Karpas-422 (cell line): ENCODE measurements around the gene TMEM95. TPM values are rescaled to one million over a fixed set of nuclear protein-coding genes. Genes with fewer than 3 reads are reported as not detected.

Experiments used
- DNase-seq: peaks from one replicate; pipeline ENCODE4 v3.0.0-alpha.2; 2015
- H2AFZ ChIP-seq: fragments of 200-600 bp; sonication (generic); 2 replicates; pipeline ENCODE4 v1.6.1; 2014; ENCODE audit warnings: antibody characterized with exemption, low read length, mixed read lengths
- H3K27ac ChIP-seq: fragments of 200-600 bp; sonication (generic); 2 replicates; pipeline ENCODE4 v1.5.1; 2014; ENCODE audit warnings: mild to moderate bottlenecking, low read length, moderate library complexity
- H3K27me3 ChIP-seq: fragments of 200-600 bp; sonication (generic); 2 replicates; pipeline ENCODE4 v1.6.1; 2014; ENCODE audit warnings: low read length, mixed read lengths
- H3K36me3 ChIP-seq: fragments of 200-600 bp; sonication (generic); 2 replicates; pipeline ENCODE4 v1.6.1; 2014; ENCODE audit warnings: low read length, mixed read lengths; ENCODE audit not compliant: insufficient read depth
- H3K4me1 ChIP-seq: fragments of 200-600 bp; sonication (generic); 2 replicates; pipeline ENCODE4 v1.6.1; 2014; ENCODE audit warnings: mild to moderate bottlenecking, low read length, mixed read lengths
- H3K4me2 ChIP-seq: fragments of 200-600 bp; sonication (generic); 2 replicates; pipeline ENCODE4 v1.6.1; 2014; ENCODE audit warnings: low read length, low read depth, mild to moderate bottlenecking; ENCODE audit not compliant: poor library complexity, severe bottlenecking
- H3K4me3 ChIP-seq: fragments of 200-600 bp; sonication (generic); 2 replicates; pipeline ENCODE4 v1.5.1; 2014; ENCODE audit warnings: mild to moderate bottlenecking, antibody characterized with exemption, low read length, mixed read lengths
- H3K79me2 ChIP-seq: fragments of 200-600 bp; sonication (generic); 2 replicates; pipeline ENCODE4 v1.6.1; 2014; ENCODE audit warnings: mild to moderate bottlenecking, low read length, mixed read lengths
- H3K9ac ChIP-seq: fragments of 200-600 bp; sonication (generic); 2 replicates; pipeline ENCODE4 v1.6.0; 2014; ENCODE audit warnings: low read length
- H3K9me2 ChIP-seq: fragments of 200-600 bp; sonication (generic), shearing (Covaris generic); replicated peaks from 2 replicates; pipeline ENCODE4 v1.6.0; 2014; ENCODE audit warnings: mild to moderate bottlenecking, low read length, moderate library complexity; ENCODE audit not compliant: insufficient read depth
- H3K9me3 ChIP-seq: fragments of 300-700, 200-600 bp; sonication (generic); 2 replicates; pipeline ENCODE4 v1.6.1; 2014; ENCODE audit warnings: low read length, mixed read lengths
- H4K20me1 ChIP-seq: fragments of 200-600 bp; sonication (generic); 2 replicates; pipeline ENCODE4 v1.6.1; 2014; ENCODE audit warnings: mild to moderate bottlenecking, antibody characterized with exemption, low read length, low read depth; ENCODE audit not compliant: insufficient read depth
- total RNA-seq: library from RNA; depleted of rRNA; stranded (reverse); fragments of >200 nt; shearing (Covaris generic); gene quantifications from 2 replicates; pipeline ENCODE4 v1.2.3, GENCODE V29; 2014; ENCODE audit warnings: low replicate concordance

Gene TMEM95
- total RNA-seq, 1 experiment from 2014 or later, result not detected

- no peaks in the 10 kb centered on the region for H3K79me2 ChIP-seq
- no peak overlapping the region for H3K27ac ChIP-seq
- no peaks in the 10 kb centered on the region for H3K27me3 ChIP-seq
- DNase-seq, result no peak
- H3K9me3 ChIP-seq, result no peaks in the 10 kb centered on the region
- H3K9ac ChIP-seq, result no peak overlapping the region
- H2AFZ ChIP-seq, result no peak overlapping the region
- H3K4me1 ChIP-seq, result peaks cover 16% of the 10 kb centered on the region
- H3K4me3 ChIP-seq, result no peak overlapping the region
- H3K9me2 ChIP-seq, result no peaks in the 10 kb centered on the region
- no peak overlapping the region for H3K4me2 ChIP-seq
- H4K20me1 ChIP-seq, result no peaks in the 10 kb centered on the region
- H3K36me3 ChIP-seq, result no peaks in the 10 kb centered on the region
Measured at GRCh38 chr17:7346761-7347614, 8.0 kb upstream of the TMEM95 start.

DNA sequence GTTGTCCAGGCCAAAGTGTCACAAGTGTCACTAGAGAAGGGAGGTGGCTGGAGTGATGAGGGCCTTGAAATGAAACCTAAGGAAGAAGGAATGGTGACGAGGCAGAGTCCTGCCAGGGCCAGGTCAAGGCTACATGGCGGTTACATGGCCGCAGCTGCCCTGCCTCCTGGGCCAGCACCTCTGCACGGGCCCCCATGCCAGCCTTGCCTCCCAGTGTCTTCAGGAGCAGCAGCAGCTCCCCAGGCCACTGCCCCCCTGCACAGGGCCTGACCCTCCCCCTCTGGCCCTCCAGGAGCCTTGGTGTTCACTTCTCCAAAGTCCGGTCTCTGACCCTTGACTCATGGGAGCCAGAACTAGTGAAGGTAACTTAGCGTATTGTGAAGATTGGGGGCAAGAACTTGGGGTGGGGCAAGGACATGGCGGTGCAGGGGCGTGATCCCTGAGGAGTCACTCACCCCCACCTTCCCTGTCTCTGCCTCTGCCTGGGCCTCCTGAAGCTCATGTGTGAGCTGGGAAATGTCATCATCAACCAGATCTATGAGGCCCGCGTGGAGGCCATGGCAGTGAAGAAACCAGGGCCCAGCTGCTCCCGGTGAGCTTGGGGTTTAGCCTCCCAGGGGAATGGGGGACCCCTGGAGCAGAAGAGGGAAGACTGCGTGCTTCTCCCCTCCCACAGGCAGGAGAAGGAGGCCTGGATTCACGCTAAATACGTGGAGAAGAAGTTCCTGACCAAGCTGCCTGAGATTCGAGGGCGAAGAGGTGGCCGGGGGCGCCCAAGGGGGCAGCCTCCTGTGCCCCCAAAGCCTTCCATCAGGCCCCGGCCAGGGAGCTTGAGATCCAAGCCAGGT, 7.1 kb upstream of the TMEM95 start:
- peaks cover 24% of the 10 kb centered on the region for H3K4me1 ChIP-seq
- H3K9ac ChIP-seq, result no peak overlapping the region
- no peak for DNase-seq
- H3K9me2 ChIP-seq, result no peaks in the 10 kb centered on the region
- no peaks in the 10 kb centered on the region for H4K20me1 ChIP-seq
- no peak overlapping the region for H2AFZ ChIP-seq
- H3K79me2 ChIP-seq, result no peaks in the 10 kb centered on the region
- H3K27me3 ChIP-seq, result no peaks in the 10 kb centered on the region
- no peak overlapping the region for H3K4me3 ChIP-seq
- H3K36me3 ChIP-seq, result no peaks in the 10 kb centered on the region
- no peaks in the 10 kb centered on the region for H3K9me3 ChIP-seq
- H3K27ac ChIP-seq, result no peak overlapping the region
- no peak overlapping the region for H3K4me2 ChIP-seq

GRCh38 chr17:7348478-7349242, 6.3 kb upstream of the TMEM95 start:
- H3K4me1 ChIP-seq, result peaks cover 25% of the 10 kb centered on the region
- H3K9ac ChIP-seq, result no peak overlapping the region
- H2AFZ ChIP-seq, result no peak overlapping the region
- no peaks in the 10 kb centered on the region for H3K36me3 ChIP-seq
- H3K79me2 ChIP-seq, result no peaks in the 10 kb centered on the region
- no peaks in the 10 kb centered on the region for H3K9me3 ChIP-seq
- no peak overlapping the region for H3K27ac ChIP-seq
- no peak for DNase-seq
- no peak overlapping the region for H3K4me2 ChIP-seq
- no peak overlapping the region for H3K4me3 ChIP-seq
- no peaks in the 10 kb centered on the region for H3K9me2 ChIP-seq
- H3K27me3 ChIP-seq, result no peaks in the 10 kb centered on the region
- no peaks in the 10 kb centered on the region for H4K20me1 ChIP-seq

DNA sequence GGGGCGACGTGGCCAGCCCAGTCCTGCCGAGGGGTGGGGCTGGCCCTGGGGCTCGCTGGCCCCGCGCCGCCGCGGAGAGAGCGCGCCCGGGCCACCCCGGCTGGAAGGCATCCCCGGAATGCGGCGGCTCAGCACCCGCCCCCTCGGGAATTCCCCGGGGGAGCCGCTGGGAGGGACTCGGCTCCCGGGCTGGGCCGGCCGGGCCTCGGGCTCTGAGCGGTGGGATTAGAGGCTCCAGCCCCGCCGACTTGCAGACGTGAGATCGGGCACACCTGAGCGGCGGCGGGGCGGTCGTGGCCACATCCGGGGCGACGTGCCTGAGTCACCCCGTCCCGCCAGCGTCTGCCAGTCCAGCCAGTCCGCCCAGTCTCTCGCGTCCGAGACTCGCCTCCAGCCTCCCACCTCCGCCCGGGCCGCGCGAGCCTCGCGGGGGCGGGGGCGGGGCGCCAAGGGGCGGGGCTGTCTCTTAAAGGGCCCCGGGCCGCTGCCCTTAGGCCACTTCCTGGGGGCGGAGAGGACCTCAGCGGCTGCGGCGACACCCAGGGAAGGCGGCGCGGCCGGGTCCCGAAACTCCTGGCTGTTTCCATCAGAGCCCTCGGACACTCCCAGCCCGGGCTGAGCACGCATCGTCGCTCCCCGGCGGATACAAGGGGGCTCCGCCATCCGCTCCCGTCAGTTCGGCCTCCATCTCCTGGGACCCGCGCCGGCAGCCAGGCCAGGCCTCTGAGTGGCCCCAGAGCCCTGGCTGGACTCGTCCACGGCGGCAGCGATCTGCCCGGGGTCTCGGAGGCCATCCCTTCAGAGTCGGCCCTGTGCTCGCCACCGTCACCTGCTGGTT, 3.1 kb upstream of the TMEM95 start, which contains the start of gene KCTD11:
KCTD11 (plus strand) TSS at position 498 of the 838 bp plus-strand sequence.
- Histone ChIP-seq H3K4me1 (peaks cover 36% of the 10 kb centered on the region), H3K4me3 (peak within 1 kb of the TSS; percentile 82), H2AFZ (peak within 1 kb of the TSS; percentile 77; the same call in 1 of the 2 replicates)

DNA sequence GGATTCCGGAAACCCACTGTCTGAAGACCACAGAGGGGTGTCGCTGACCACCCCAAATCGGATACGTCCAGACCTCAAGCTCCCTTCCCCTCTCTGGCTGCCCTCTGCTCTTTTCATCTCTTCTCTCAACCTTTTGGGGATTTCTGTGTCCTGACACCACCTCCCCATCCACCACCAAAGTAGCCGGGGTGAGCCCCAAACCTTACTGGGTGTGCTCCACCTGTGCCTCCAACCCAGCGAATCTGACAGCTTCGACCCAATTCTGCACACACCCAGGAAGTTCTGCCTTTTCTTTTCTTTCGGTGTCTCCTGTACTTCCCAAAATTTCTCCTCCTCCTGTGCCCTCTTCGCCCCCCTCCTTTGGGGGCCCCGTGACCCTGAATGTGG, 2.5 kb upstream of the TMEM95 start:
- H3K27ac ChIP-seq, result no peak overlapping the region
- H3K9me2 ChIP-seq, result no peaks in the 10 kb centered on the region
- DNase-seq, result no peak
- H3K4me2 ChIP-seq, result peak overlapping the region; percentile 88
- no peaks in the 10 kb centered on the region for H3K79me2 ChIP-seq
- peak overlapping the region; percentile 88 for H3K9ac ChIP-seq
- no peaks in the 10 kb centered on the region for H4K20me1 ChIP-seq
- H3K36me3 ChIP-seq, result no peaks in the 10 kb centered on the region
- peak overlapping the region; percentile 82 for H3K4me3 ChIP-seq
- H2AFZ ChIP-seq, result no peak overlapping the region
- H3K9me3 ChIP-seq, result no peaks in the 10 kb centered on the region
- H3K27me3 ChIP-seq, result no peaks in the 10 kb centered on the region
- peaks cover 36% of the 10 kb centered on the region for H3K4me1 ChIP-seq

More for the DNA sequence above, 3.1 kb upstream of the TMEM95 start, which contains the start of gene KCTD11:
- Histone ChIP-seq H3K27me3 (no peaks in the 10 kb centered on the region), H3K36me3 (no peaks in the 10 kb centered on the region), H3K9me2 (no peaks in the 10 kb centered on the region), H3K79me2 (no peaks in the 10 kb centered on the region), H3K4me2 (peak within 1 kb of the TSS; percentile 88), H3K27ac (peak within 1 kb of the TSS; percentile 49; the same call in 1 of the 2 replicates), H3K9me3 (no peaks in the 10 kb centered on the region), H4K20me1 (no peaks in the 10 kb centered on the region), H3K9ac (peak within 1 kb of the TSS; percentile 88)
- peak; percentile 91 for DNase-seq

DNA sequence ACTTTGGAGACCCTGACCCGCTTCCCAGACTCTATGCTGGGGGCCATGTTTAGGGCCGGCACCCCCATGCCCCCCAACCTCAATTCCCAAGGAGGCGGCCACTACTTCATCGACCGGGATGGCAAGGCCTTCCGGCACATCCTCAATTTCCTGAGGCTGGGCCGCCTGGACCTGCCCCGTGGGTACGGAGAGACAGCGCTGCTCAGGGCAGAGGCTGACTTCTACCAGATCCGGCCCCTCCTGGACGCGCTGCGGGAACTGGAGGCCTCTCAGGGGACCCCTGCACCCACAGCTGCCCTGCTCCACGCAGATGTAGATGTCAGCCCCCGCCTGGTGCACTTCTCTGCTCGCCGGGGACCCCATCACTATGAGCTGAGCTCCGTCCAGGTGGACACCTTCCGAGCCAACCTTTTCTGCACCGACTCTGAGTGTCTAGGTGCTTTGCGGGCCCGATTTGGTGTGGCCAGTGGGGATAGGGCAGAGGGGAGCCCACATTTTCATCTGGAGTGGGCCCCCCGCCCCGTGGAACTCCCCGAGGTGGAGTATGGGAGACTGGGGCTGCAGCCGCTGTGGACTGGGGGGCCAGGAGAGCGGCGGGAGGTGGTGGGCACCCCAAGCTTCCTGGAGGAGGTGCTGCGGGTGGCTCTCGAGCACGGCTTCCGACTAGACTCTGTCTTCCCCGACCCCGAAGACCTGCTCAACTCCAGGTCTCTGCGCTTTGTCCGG, 1.9 kb upstream of the TMEM95 start:
- DNase-seq, result no peak
- no peaks in the 10 kb centered on the region for H3K79me2 ChIP-seq
- H3K9me3 ChIP-seq, result no peaks in the 10 kb centered on the region
- H3K9ac ChIP-seq, result peak overlapping the region; percentile 88
- H3K4me3 ChIP-seq, result peak overlapping the region; percentile 82; the same call in 1 of the 2 replicates
- peaks cover 36% of the 10 kb centered on the region for H3K4me1 ChIP-seq
- no peaks in the 10 kb centered on the region for H3K9me2 ChIP-seq
- H3K27me3 ChIP-seq, result no peaks in the 10 kb centered on the region
- H3K4me2 ChIP-seq, result peak overlapping the region; percentile 88
- no peak overlapping the region for H2AFZ ChIP-seq
- no peaks in the 10 kb centered on the region for H4K20me1 ChIP-seq
- no peak overlapping the region for H3K27ac ChIP-seq
- H3K36me3 ChIP-seq, result no peaks in the 10 kb centered on the region
